Kidney (tissue), 14 donors: ENCODE measurements around the gene RPN1. TPM values are rescaled to one million over a fixed set of nuclear protein-coding genes. Genes with fewer than 3 reads are reported as not detected.
A peak's percentile ranks its signal among the peaks of the same experiment; 100 is the strongest.

Experiments used
- DNase-seq, 5 donors: peaks; one replicate each; pipeline ENCODE4 v3.0.0-alpha.2; 2013 to 2020
- FAIRE-seq: peaks from 2 replicates; lab custom pipeline; 2012; peaks lifted over from hg19 to GRCh38; lab: Jason Lieb, UNC
- H3K27ac ChIP-seq, 2 donors: one replicate each; pipeline ENCODE4 v1.7.0; 2013; ENCODE audit warnings: low read depth in 2 of 2, low read length in 2 of 2, inconsistent platforms in 1 of 2
- H3K27me3 ChIP-seq: one replicate; pipeline ENCODE4 v1.7.1; 2013; ENCODE audit warnings: low read length, inconsistent platforms; ENCODE audit not compliant: control insufficient read depth, insufficient read depth
- H3K36me3 ChIP-seq, 3 donors: one replicate each; pipeline versions ENCODE4 v1.7.0 to v1.7.1; 2013; ENCODE audit warnings: low read length in 3 of 3, control low read depth in 1 of 3, inconsistent platforms in 1 of 3; ENCODE audit not compliant: insufficient read depth in 3 of 3, control insufficient read depth in 2 of 3
- H3K4me1 ChIP-seq, 3 donors: one replicate each; pipeline versions ENCODE4 v1.7.0 to v1.7.1; 2013; ENCODE audit warnings: low read length in 3 of 3, inconsistent platforms in 1 of 3, low read depth in 1 of 3; ENCODE audit not compliant: control insufficient read depth in 2 of 3, insufficient read depth in 2 of 3
- H3K4me3 ChIP-seq, 3 donors: one replicate each; pipeline versions ENCODE4 v1.7.0 to v1.8.1; 2013; ENCODE audit warnings: low read length in 3 of 3, control low read depth in 1 of 3, inconsistent platforms in 1 of 3
- H3K9ac ChIP-seq, 3 donors: one replicate each; pipeline versions ENCODE4 v1.7.0 to v1.7.1; 2013; ENCODE audit warnings: low read length in 3 of 3, control low read depth in 1 of 3, inconsistent platforms in 1 of 3
- H3K9me3 ChIP-seq, 3 donors: one replicate each; pipeline versions ENCODE4 v1.7.0 to v1.7.1; 2013; ENCODE audit warnings: low read length in 3 of 3, control low read depth in 1 of 3, inconsistent platforms in 1 of 3; ENCODE audit not compliant: control insufficient read depth in 2 of 3, insufficient read depth in 1 of 3
- CTCF ChIP-seq: IDR thresholded peaks from 3 replicates; pipeline ENCODE4 v1.5.1; 2012; ENCODE audit warnings: mild to moderate bottlenecking, moderate library complexity, borderline replicate concordance; ENCODE audit not compliant: insufficient read depth; ENCODE audit errors: extremely low read depth
- intact Hi-C: fragments of 100-400 bp; cut with DNase I; formaldehyde crosslinking; loops from one replicate; pipeline ENCODE4 v1.11.1; 2022
- polyA plus RNA-seq: library from polyadenylated mRNA; stranded (reverse); fragments of 350-450 nt; fragmentation: Illumina TruSeq; extraction: RNeasy Lipid Tissue Mini Kit (QIAGEN cat#74804); gene quantifications from one replicate; pipeline ENCODE4 v1.2.3, GENCODE V29; 2014; ENCODE audit warnings: low read depth, low replicate concordance; ENCODE audit not compliant: insufficient read depth
- total RNA-seq: library from RNA; stranded (reverse); fragmentation: NEBNext Ultra II Directional; extraction: Animal tissue kit (Norgen Biotek cat#: 25700); gene quantifications from one replicate; pipeline ENCODE4 v1.2.1, GENCODE V29; 2021
- donor health status: control.
- donor health status: control.
- donor health status: control.
- donor health status: control.
- donor health status: control.
- donor health status: DM: yes; HTN: yes; CAD: no.
- donor health status: Normal renal cell carcinoma (clear cell type).

RPN1 gene
- total and polyA plus RNA-seq, 2 donors from 2014 or later = 192 to 234 TPM

GRCh38 chr3:128684986-128685726 lies 34.5 kb upstream of the RPN1 start:
- Histone ChIP-seq H3K4me3 (no peak overlapping the region), H3K4me1 (peaks cover 0 to 2% (median 0%) of the 10 kb centered on the region in 3 donors), H3K27ac (no peak overlapping the region), H3K9me3 (no peaks in the 10 kb centered on the region), H3K9ac (no peak overlapping the region), H3K36me3 (no peaks in the 10 kb centered on the region), H3K27me3 (no peaks in the 10 kb centered on the region)
- no peak for DNase-seq
- FAIRE-seq = no peak
- TF ChIP-seq CTCF = no peak
- intact Hi-C loops = no loop called here

GRCh38 chr3:128683957-128684356 lies 33.3 kb upstream of the RPN1 start:
- Histone ChIP-seq H3K27me3 (no peaks in the 10 kb centered on the region), H3K9ac (no peak overlapping the region), H3K4me3 (no peak overlapping the region), H3K36me3 (no peaks in the 10 kb centered on the region), H3K4me1 (peaks cover 0 to 2% (median 0%) of the 10 kb centered on the region in 3 donors), H3K9me3 (no peaks in the 10 kb centered on the region), H3K27ac (no peak overlapping the region)
- DNase-seq (no peak), FAIRE-seq (no peak)
- intact Hi-C loops = no loop called here
- no peak for TF ChIP-seq CTCF

- Histone ChIP-seq H3K9me3 (no peaks in the 10 kb centered on the region), H3K4me3 (peak overlapping the region; percentile 88 to 98 (median 96)), H3K9ac (peak overlapping the region; percentile 85 to 98 (median 94)), H3K36me3 (no peaks in the 10 kb centered on the region), H3K27me3 (no peaks in the 10 kb centered on the region), H3K27ac (peak overlapping the region; percentile 97 to 98), H3K4me1 (peaks cover 0 to 2% (median 0%) of the 10 kb centered on the region in 3 donors)
- FAIRE-seq (no peak), DNase-seq (no peak)
- TF ChIP-seq CTCF = no peak
- intact Hi-C loops = no loop called here
Observed at GRCh38 chr3:128681369-128681829, 30.8 kb upstream of the RPN1 start.
